NCI-H526 treated with DMSO at 0.1 percent for 48 hours (cell line): Measurements from ENCODE around the gene EOLA2.
"Not testable (repeated sequence)": the region's sequence is repeated elsewhere in the genome, so short reads cannot be mapped to it uniquely, and the experiment has no call there.

Source experiments
- DNase-seq: peaks from one replicate; lab custom pipeline; 2025; lab: John Stamatoyannopoulos, UW

EOLA2 gene

DNA sequence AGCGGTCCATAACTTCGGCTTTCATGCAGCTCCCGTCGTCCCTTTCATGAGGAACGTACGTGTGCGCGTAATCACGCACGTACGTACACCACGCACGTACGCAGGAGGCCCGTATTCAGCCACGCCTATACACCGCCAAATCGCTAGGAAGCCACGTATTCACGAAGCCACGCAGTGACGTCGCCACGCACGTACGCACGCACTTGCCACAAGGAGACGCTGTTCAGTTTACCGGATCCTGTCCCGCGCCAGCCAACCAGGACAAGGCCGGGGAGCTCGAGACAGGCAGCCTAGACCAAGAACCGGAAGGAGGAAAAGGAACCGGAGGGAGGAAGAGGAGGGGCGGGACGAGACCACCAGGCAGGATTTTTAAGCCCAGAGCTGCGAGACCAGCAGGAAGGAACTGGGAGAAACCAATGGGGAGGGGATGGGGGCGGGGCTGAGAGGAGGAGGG is at the start of gene EOLA2:
Gene EOLA2 (minus strand): TSS at position 65 of the 454 bp plus-strand sequence. CDS start 4,617 bp downstream, outside the sequence.
- DNase-seq: peak; percentile 89

DNA sequence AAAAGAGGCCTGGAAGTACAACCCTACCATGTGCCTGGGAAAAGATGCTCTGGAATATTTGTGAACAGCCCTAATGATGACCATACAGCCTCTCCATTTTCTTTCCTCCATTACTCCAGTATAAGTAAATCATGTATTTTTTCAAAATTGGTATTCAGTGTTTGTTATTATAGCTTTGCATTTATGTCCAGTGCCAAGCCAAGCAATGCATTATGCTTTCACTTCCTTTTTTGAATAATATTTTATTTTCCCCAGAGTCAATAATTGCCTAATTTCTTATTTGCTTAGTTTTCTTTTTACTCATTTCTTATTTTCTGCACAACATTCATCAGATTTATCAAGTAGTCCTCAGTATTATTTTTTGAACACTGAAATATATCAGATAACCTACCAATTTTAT is 49.3 kb upstream of the EOLA2 start:
- no peak for DNase-seq

DNA sequence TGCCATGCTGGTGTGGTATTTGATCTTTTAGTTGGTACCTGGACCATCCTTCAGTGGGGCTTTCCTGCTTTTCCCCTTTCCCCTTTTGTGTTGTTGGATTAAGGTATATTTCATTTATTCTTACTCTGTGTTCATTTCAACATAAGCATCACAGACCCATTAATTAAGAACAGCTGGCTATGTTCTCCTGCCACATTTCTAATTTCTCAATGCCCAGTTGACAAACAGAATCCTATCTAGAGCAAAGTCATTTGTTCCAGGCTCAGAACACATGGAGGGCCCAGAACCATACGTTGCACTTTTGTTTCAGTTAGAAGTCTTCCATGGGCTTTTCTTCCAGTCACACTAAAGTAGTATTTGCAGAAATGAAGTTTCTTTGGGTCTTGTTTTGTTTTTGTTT is 46.1 kb upstream of the EOLA2 start:
- no peak for DNase-seq

DNA sequence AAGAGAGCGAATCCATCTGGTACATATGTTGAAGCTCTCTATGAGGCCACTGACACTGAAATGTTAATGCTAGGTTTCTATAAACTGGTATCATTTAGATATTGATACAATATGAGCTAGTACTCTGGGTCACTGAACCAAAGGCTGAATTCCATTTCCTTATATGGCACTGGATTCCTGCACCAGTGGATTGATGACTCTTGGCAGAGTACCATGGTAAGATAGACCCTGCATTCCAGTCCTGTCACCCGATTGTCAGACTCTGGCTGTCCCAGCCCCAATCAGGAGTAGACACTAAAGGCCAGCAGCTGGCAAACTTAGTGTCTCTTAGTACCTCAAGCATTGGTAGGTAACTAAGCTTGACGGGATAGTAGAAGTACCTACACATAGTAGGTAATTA is 44.0 kb upstream of the EOLA2 start:
- no peak for DNase-seq

- no peak for DNase-seq
These were observed 40.9 kb upstream of the EOLA2 start for GRCh38 chrX:149979126-149979644.

DNA sequence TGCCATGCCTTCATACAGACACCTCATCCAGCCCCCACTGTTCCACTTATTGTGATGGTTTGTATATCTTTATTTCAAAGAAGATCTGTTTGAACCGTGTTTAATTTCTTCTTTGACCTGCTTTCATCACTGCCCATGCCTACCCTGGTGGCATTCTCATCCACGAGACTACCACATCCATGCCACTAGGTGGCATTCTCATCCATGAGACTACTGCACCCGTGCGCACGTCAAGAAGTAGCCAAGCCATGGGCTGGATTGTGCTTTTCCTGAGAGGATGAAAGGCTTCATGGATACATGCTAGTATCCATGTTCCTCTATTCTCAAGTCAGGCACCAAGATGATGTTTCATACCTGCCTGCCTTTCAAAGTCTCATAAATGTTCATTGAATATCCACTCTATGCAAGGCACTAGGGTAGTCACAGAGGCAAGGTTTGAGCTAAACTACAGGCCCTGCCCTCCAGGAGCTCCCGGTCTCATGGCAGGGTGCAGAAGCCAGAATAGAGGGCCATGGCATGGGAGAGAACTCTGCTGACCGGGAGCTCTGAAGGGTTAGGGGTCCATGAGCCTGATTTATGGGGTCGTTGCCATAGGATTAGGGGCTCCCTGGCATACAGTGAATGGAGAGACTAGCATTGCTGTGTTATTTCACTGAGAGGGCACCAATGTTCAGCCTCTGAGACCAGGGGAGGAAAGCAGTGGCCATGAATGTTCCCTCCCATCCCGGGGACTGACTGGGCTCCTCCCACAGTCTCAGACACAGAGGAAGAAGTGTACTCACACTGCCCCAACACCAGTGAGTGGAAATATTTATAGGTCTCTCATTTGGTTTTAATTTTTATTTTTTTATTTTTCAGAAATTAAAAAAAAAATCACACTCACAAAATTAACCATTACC is 24.8 kb upstream of the EOLA2 start:
- no peak for DNase-seq

GRCh38 chrX:149962010-149962409 is 23.7 kb upstream of the EOLA2 start:
- DNase-seq: no peak

DNA sequence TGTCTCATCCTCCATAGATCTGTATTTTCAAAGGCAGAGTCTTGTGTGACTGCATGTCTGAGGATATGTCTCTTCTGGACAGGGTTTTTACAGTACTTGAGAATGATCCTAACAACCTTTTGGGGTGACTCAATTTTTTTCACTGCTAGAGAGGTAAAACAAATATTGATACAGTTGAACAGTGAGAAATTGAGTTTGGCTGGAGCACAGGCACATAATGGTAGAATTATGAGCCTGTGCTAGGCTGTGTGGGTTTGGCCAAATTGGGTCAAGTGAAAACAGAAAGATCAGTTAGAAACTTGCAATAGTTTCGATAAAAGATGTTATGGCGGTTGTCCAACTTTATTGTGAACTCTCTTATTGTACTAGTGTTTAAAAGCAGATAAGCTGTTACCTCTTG is 23.3 kb upstream of the EOLA2 start:
- DNase-seq: no peak

- DNase-seq: no peak
These were observed 12.4 kb upstream of the EOLA2 start for GRCh38 chrX:149950681-149951080.

GRCh38 chrX:149949743-149950436 is 11.6 kb upstream of the EOLA2 start:
- no peak for DNase-seq

- no peak for DNase-seq
These were observed 9.7 kb upstream of the EOLA2 start for GRCh38 chrX:149948016-149948415.

GRCh38 chrX:149946932-149947331 is 8.6 kb upstream of the EOLA2 start:
- DNase-seq: not testable (repeated sequence)

DNA sequence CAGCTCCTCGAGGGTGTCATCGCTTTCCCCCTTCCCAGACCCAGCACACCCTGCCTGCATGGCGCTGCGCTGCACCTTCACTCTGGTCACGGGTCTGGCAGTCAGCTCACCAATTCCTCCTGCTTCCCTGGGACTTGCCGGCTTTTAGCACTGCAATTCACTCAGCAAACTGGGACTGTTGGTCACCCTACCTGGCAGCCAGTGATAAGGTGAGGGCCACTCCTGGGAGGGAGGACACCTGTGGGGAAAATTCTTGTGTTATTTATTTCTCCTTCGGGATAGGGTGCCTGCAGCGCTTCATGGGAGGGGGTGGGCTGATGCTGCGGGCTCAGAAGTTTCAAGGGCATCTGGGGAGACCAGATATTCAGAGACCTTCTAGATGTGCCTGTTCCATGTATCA is 7.5 kb upstream of the EOLA2 start:
- DNase-seq: not testable (repeated sequence)

DNA sequence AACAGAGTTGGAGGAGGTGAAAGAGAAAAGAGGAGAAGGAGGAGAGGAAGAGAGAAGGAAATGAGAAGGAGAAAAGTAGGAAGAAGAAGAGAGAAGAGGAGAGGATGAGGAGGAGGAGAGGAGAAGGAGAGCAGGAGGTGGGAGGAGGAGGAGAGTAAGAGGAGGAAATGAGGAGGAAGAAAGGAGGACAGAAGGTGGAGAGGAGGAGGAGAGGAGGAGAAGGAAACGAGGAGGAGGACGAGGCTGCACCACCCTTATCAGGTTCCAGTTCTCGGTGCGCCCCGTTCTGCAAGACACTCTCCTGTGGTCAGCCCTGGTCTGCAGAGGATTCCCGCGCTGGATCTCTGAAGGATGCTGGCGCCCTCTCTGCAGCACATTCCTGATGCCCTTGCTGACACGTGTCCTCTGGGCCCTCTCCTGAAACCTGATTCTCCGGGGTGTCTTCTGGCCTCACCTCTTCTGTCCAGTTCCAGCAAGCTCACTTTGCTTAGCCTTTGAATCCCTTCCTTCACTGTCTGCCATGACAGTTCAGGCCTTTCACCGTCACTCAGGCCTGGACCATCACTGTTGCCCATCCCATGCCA is 6.9 kb upstream of the EOLA2 start:
- not testable (repeated sequence) for DNase-seq

GRCh38 chrX:149940674-149941024 is 2.4 kb upstream of the EOLA2 start:
- DNase-seq: not testable (repeated sequence)

DNA sequence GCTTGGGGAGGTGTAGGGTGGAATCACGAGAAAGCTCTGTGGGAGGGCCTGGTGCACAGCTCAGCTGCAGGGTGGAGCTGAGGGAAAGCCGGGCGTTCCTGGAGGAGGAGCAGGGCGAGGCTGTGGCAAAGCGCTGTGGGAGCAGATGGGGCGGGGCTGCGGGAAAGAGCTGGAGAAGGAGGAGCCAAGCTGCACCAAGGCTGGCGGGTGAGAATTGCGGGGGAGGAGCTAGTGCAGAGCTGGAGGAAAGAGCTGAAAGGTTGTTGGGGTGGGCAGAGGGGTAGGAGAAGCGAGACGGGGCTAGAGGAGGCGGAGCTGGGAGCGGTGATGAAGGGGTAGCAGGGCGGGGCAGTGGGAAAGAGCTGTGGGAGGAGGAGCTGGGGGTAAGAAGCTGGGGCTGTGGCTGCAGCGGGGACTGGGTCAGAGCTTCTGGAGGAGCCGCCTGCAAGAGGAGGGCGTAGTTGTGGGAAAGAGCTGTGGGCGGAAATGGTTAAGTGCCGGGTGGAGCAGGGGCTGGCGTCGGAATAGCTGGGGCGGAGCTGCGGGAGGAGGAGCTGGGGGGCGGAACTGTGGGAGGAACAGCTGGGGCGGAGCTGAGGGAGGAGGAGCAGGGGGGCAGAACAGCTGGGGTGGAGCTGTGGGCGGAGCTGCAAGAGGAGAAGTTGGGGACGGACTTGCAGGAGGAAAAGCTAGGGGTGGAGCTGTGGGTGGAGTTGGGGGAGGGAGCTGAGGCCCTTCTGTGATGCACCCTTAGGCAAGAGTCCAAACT is 1.8 kb upstream of the EOLA2 start:
- DNase-seq: peak; percentile 79

DNA sequence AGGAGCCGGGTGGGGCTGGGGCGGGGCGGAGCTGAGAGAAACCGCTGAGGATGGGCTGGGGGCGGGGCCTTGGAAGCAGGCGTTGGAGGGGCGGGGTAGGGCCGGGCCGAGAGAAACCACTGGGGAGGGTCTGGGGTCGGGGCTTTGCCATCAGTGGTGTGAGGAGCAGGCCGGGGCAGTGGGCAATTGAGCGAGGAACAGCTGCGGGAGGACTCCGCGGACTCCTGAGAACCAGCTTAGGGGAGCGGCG is 1.3 kb upstream of the EOLA2 start:
- DNase-seq: no peak

GRCh38 chrX:149938881-149939654 is 777 bp upstream of the EOLA2 start:
- DNase-seq: peak; percentile 74

GRCh38 chrX:149937871-149938426 is 342 bp downstream of the EOLA2 start:
- DNase-seq: no peak

GRCh38 chrX:149937328-149937727 is 963 bp downstream of the EOLA2 start:
- DNase-seq: not testable (repeated sequence)

DNA sequence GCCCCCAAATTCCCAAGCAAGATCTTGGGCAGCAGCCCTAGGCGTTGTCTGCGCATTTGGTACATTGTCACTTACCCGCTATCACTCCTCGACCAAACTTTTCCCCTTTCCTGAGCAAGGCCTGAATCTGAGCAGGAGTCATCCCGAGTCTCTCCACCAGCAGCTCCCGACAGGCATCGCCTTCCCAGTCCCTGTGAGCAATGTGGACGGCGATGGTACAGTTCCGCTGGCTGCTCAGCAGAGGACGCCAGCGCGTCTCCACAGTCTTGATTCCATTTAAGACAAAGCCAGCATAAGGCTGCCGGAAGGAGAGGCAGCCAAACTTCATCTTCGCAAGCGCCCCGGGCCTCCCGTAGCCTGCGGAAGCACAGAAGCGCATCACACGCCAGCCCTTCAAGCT is 4.7 kb downstream of the EOLA2 start:
- DNase-seq: not testable (repeated sequence)
